Endodermal cell (in vitro differentiated cells): ENCODE measurements around the gene PDE4D. TPM values are rescaled to one million over a fixed set of nuclear protein-coding genes. Genes with fewer than 3 reads are reported as not detected.

Experiments
- DNase-seq: peaks from one replicate; pipeline ENCODE4 v3.0.0-alpha.2; 2017
- H3K27ac ChIP-seq: 2 replicates; pipeline ENCODE4 v1.5.1; 2013; ENCODE audit warnings: mild to moderate bottlenecking, low read depth, low read length, moderate library complexity
- H3K27me3 ChIP-seq: 2 replicates; pipeline ENCODE4 v1.6.1; 2013; ENCODE audit warnings: mild to moderate bottlenecking, low read length, moderate library complexity; ENCODE audit not compliant: insufficient read depth, control insufficient read depth, poor library complexity, severe bottlenecking
- H3K36me3 ChIP-seq: 2 replicates; pipeline ENCODE4 v1.7.0; 2013; ENCODE audit warnings: mild to moderate bottlenecking, low read length, moderate library complexity; ENCODE audit not compliant: control insufficient read depth, insufficient read depth
- H3K4me1 ChIP-seq: one replicate; pipeline ENCODE4 v1.7.0; 2013; ENCODE audit warnings: low read length; ENCODE audit not compliant: control insufficient read depth, insufficient read depth
- H3K4me3 ChIP-seq: 2 replicates; pipeline ENCODE4 v1.5.1; 2013; ENCODE audit warnings: mild to moderate bottlenecking, low read length, moderate library complexity
- H3K9ac ChIP-seq: 2 replicates; pipeline ENCODE4 v1.6.1; 2013; ENCODE audit warnings: mild to moderate bottlenecking, low read length, moderate library complexity; ENCODE audit not compliant: poor library complexity, severe bottlenecking; ENCODE audit errors: extremely low read depth
- H3K9me3 ChIP-seq: 2 replicates; pipeline ENCODE4 v1.6.1; 2013; ENCODE audit warnings: mild to moderate bottlenecking, low read length, moderate library complexity; ENCODE audit not compliant: control insufficient read depth
- H3K27ac Mint-ChIP-seq: 2 replicates; pipeline ENCODE4 v1.8.0; 2020; ENCODE audit warnings: mixed read lengths
- H3K27me3 Mint-ChIP-seq: 2 replicates; pipeline ENCODE4 v1.8.0; 2021; ENCODE audit warnings: mild to moderate bottlenecking, mixed read lengths; ENCODE audit not compliant: insufficient read depth
- H3K36me3 Mint-ChIP-seq: 2 replicates; pipeline ENCODE4 v1.8.0; 2020; ENCODE audit warnings: low read depth, mixed read lengths
- H3K4me1 Mint-ChIP-seq: 2 replicates; pipeline ENCODE4 v1.8.0; 2020; ENCODE audit warnings: mixed read lengths
- H3K4me3 Mint-ChIP-seq: 2 replicates; pipeline ENCODE4 v1.8.0; 2020; ENCODE audit warnings: mild to moderate bottlenecking, moderate library complexity, mixed read lengths
- H3K9me3 Mint-ChIP-seq: 2 replicates; pipeline ENCODE4 v1.8.0; 2020; ENCODE audit warnings: mild to moderate bottlenecking, mixed read lengths
- CTCF ChIP-seq: fragments of 200-600 bp; sonication (generic); conservative IDR thresholded peaks from 2 replicates; pipeline ENCODE4 v1.5.0; 2021; ENCODE audit warnings: antibody characterized with exemption, mild to moderate bottlenecking
- WGBS, 2 experiments: methylation state at CpG; one replicate each; pipeline versions ENCODE4 v1.1.5 to v1.1.7; 2013; ENCODE audit warnings: missing lambda C conversion rate in 2 of 2, mixed read lengths in 1 of 2; ENCODE audit not compliant: insufficient coverage in 1 of 2, insufficient read length in 1 of 2; 5-methylcytosine and 5-hydroxymethylcytosine counted together
- total RNA-seq, 2 donors: library from RNA; stranded (reverse); fragmentation: NEBNext Ultra II Directional in 1 of 2; extraction: Animal tissue kit (Norgen Biotek cat#: 25700) in 1 of 2; gene quantifications; 2 replicates in 1 of 2; 3 replicates in 1 of 2; pipeline ENCODE4 v1.2.1, GENCODE V29; 2021

PDE4D gene
- total RNA-seq, 2 donors from 2014 or later: 9.2 to 11.4 TPM

- no peaks in the 10 kb centered on the region for H3K36me3 ChIP-seq
- no peaks in the 10 kb centered on the region for H3K4me1 ChIP-seq
- TF ChIP-seq CTCF: no peak
- no peak for DNase-seq
- Mint-ChIP-seq H3K4me3 (no peak overlapping the region), H3K36me3 (peaks cover 12% of the 10 kb centered on the region), H3K27ac (no peak overlapping the region), H3K9me3 (peaks cover 25% of the 10 kb centered on the region), H3K27me3 (no peaks in the 10 kb centered on the region), H3K4me1 (peaks cover 2% of the 10 kb centered on the region)
- H3K27me3 ChIP-seq: no peaks in the 10 kb centered on the region
- H3K9ac ChIP-seq: no peak overlapping the region
- peaks cover 18% of the 10 kb centered on the region for H3K9me3 ChIP-seq
- no peak overlapping the region for H3K4me3 ChIP-seq
- H3K27ac ChIP-seq: no peak overlapping the region
- 96 to 100% methylated on average over 9 of the region's 9 CpGs for WGBS, 2 experiments
These were observed 177.5 kb downstream of the PDE4D start for GRCh38 chr5:59716029-59716428.

GRCh38 chr5:59715228-59715627 lies 178.3 kb downstream of the PDE4D start:
- no peaks in the 10 kb centered on the region for H3K4me1 ChIP-seq
- no peak overlapping the region for H3K9ac ChIP-seq
- H3K4me3 Mint-ChIP-seq: no peak overlapping the region
- no peak overlapping the region for H3K27ac Mint-ChIP-seq
- no peak for DNase-seq
- 91 to 92% methylated on average over 4 to 5 of the region's 5 CpGs for WGBS, 2 experiments
- H3K36me3 ChIP-seq: no peaks in the 10 kb centered on the region
- H3K9me3 ChIP-seq: peaks cover 18% of the 10 kb centered on the region
- H3K27ac ChIP-seq: no peak overlapping the region
- peaks cover 1% of the 10 kb centered on the region for H3K27me3 ChIP-seq
- peaks cover 12% of the 10 kb centered on the region for H3K36me3 Mint-ChIP-seq
- H3K27me3 Mint-ChIP-seq: no peaks in the 10 kb centered on the region
- TF ChIP-seq CTCF: no peak
- H3K9me3 Mint-ChIP-seq: peaks cover 25% of the 10 kb centered on the region
- H3K4me1 Mint-ChIP-seq: peaks cover 3% of the 10 kb centered on the region
- no peak overlapping the region for H3K4me3 ChIP-seq

- no peaks in the 10 kb centered on the region for H3K27me3 Mint-ChIP-seq
- peaks cover 25% of the 10 kb centered on the region for H3K9me3 Mint-ChIP-seq
- H3K9me3 ChIP-seq: peaks cover 18% of the 10 kb centered on the region
- WGBS, 2 experiments: 78 to 96% methylated on average over 3 to 6 of the region's 6 CpGs
- no peak overlapping the region for H3K27ac Mint-ChIP-seq
- no peak overlapping the region for H3K27ac ChIP-seq
- H3K27me3 ChIP-seq: peaks cover 16% of the 10 kb centered on the region
- H3K4me3 ChIP-seq: no peak overlapping the region
- no peak overlapping the region for H3K9ac ChIP-seq
- peaks cover 18% of the 10 kb centered on the region for H3K4me1 Mint-ChIP-seq
- H3K36me3 ChIP-seq: no peaks in the 10 kb centered on the region
- no peak for DNase-seq
- no peak overlapping the region for H3K4me3 Mint-ChIP-seq
- TF ChIP-seq CTCF: no peak
- H3K4me1 ChIP-seq: peaks cover 12% of the 10 kb centered on the region
- peaks cover 12% of the 10 kb centered on the region for H3K36me3 Mint-ChIP-seq
These were observed 180.1 kb downstream of the PDE4D start for GRCh38 chr5:59713498-59713844.
